HG03378 (cell line): ENCODE results near the gene TMEM217.
"Not testable (repeated sequence)": the region's sequence is repeated elsewhere in the genome, so short reads cannot be mapped to it uniquely, and the experiment has no call there.

Source experiments
- ATAC-seq: cut with Tn5 transposase; IDR thresholded peaks from one replicate; pipeline ENCODE4 v1.9.1; 2021; ENCODE audit warnings: mild to moderate bottlenecking, moderate library complexity; ENCODE audit not compliant: unreplicated experiment

Gene TMEM217

GRCh38 chr6:37187321-37188022 lies 70.5 kb downstream of the TMEM217 start:
- ATAC-seq: no peak

DNA sequence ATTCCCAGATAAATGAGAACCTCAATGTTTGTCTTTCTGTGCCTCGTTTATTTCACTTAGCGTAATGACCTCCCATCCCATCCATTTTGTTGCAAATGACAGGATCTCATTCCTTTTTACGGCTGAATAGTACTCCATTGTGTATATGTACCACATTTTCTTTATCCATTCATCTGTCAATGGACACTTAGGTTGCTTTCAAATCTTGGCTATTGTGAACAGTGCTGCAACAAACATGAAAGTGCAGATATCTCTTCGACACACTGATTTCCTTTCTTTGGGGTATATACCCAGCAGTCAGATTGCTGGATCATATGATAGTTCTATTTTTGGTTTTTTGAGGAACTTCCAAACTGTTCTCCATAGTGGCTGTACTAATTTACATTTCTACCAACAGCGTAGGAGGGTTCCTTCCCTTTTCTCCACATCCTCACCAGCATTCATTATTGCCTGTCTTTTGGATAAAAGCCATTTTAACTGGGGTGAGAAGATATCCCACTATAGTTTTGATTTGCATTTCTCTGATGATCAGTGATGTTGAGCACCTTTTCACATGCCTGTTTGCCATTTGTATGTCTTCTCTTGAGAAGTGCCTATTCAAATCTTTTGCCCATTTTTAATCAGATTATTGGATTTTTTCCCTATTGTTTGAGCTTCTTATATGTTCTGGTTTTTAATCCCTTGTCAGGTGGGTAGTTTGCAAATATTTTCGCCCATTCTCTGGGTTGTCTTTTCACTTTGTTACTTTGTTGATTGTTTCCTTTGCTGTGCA lies 71.8 kb downstream of the TMEM217 start:
- ATAC-seq: not testable (repeated sequence)

DNA sequence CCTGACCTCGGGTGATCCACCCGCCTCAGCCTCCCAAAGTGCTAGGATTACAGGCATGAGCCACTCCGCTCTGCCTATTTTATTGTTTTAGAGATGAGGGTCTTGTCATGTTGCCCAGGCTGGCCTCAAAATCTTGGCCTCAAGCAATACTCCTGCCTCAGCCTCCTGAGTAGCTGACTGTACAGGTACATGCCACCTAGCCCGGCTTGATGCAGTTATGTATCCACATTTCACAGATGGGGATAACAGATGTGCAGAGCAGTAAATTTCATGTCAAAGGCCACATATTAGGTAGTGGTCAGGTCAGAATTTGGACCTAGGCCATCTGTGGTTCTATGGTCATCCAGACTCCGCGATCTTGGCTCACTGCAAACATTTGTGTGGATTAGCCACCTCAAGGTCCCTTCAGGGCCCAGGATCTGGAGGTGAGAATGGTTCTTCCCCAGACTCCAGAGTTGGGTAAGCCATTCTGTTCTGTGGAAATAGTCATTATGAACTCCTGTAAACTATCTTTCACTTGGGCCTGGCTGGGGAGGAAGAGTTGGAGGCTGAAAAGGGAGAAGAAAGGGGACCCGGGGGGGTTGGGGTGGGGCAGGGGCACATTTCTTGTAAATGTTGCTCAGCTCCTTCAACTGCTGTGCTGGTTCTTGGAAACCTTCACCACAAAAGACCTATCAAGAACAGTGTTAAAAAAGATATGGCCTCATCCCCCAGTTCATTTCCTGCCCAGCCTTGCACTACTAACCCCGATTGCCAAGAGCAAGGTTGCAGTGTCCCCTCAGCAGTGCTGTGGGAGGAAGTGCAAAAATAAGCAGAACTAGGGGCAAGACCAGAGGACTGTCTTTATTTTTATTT lies 75.0 kb downstream of the TMEM217 start:
- ATAC-seq: no peak

GRCh38 chr6:37180610-37181009 lies 77.3 kb downstream of the TMEM217 start:
- not testable (repeated sequence) for ATAC-seq

DNA sequence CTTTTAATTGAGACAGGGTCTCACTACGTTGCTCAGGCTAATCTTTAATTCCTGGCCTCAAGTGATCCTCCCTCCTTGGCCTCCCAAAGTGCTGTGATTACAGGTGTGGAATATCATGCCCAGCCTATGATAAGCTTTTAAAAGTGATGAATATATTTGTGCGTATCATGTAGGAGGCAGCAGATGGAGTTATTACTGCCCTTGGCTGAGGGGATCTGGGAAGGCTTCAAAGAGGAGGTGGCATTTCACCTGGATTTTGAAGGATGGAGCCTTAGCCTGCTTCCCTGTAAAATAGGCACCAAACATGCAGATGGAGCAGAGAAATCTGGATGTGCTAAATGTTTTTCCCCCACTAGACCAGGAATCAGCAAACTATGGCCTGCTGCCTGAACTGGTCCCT lies 77.9 kb downstream of the TMEM217 start:
- no peak for ATAC-seq

GRCh38 chr6:37177935-37178517 lies 79.9 kb downstream of the TMEM217 start:
- ATAC-seq: no peak

GRCh38 chr6:37177077-37177934 lies 80.6 kb downstream of the TMEM217 start:
- ATAC-seq: no peak

DNA sequence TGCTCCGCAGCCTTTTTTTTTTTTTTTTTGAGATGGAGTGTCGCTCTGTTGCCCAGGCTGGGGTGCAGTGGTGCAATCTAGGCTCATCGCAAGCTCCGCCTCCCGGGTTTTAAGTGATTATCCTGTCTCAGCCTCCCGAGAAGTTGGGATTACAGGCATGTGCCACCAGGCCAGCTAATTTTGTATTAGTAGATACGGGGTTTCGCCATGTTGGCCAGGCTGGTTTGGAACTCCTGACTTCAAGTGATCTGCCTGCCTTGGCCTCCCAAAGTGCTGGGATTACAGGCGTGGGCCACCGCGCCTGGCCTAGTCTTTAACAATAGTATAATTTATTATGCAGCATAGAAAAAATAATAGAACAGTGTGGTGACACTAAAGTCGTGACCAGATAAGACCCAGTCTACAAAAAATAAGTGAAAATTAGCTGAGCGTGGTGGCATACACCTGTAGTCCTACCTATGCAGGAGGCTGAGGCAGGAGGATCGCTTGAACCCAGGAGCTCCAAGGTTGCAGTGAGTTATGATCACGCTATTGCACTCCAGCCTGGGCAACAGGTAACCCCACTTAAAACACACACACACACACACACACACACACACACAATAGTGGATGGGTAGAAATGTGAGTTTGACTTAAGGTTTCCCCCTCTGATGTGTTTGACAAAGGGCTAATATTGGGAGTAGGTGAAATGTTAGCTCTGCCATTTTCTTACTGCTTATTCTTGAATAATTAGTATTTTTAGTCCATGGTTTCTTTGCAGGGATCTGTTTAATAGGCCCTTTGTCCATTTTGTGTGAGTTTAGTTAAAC lies 81.5 kb downstream of the TMEM217 start:
- ATAC-seq: no peak

DNA sequence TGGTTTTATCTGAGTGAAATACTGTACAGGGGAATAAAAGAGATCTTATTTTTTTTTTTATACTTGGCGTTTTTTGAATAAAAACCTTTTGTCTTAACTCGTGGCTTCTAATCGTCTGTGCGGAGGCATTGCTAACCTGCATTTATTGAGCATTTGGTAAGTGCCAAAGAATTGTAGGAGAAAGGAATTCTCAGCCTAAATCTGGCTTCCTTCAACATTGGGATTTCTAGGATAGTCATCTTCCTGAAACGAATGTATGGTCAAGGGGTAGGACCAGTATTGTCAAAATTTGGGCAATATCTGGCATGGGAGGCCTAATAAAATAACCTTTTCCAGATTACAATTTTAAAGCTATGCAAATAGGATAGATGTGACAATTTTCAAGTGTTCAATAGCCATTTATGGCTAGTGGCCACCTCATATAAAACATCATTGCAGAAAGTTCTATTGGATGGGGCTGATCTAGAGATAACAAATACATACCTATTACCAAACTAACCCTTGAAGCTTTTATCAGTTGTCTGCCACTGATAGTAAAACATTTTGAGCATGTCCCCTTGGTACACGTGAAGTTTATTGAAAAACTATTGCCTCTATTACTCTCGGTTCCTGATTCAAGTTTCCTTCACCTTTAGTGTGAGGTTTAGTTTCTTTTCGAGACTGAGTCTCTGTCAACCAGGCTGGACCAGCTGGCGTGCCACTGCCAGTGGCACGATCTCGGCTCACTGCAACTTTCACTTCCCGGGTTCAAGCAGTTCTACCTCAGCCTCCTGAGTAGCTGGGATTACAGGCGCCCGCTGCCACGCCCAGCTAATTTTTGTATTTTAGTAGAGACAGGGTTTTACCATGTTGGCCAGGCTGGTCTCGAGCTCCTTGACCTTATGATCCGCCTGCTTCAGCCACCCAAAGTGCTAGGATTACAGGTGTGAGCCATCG lies 82.3 kb downstream of the TMEM217 start:
- ATAC-seq: peak; percentile 38

GRCh38 chr6:37174515-37175331 lies 83.2 kb downstream of the TMEM217 start:
- ATAC-seq: no peak

DNA sequence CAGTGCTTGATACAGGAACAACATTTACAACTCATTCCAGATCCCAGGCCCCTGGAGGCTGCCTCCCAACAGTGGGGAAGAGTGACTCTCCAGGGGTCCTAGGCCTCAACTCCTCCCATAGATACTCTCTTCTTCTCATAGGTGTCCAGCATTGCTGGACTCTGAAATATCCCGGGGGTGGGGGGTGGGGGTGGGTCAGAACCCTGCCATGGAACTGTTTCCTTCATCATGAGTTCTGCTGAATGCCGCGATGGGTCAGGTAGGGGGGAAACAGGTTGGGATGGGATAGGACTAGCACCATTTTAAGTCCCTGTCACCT lies 83.8 kb downstream of the TMEM217 start:
- ATAC-seq: no peak

DNA sequence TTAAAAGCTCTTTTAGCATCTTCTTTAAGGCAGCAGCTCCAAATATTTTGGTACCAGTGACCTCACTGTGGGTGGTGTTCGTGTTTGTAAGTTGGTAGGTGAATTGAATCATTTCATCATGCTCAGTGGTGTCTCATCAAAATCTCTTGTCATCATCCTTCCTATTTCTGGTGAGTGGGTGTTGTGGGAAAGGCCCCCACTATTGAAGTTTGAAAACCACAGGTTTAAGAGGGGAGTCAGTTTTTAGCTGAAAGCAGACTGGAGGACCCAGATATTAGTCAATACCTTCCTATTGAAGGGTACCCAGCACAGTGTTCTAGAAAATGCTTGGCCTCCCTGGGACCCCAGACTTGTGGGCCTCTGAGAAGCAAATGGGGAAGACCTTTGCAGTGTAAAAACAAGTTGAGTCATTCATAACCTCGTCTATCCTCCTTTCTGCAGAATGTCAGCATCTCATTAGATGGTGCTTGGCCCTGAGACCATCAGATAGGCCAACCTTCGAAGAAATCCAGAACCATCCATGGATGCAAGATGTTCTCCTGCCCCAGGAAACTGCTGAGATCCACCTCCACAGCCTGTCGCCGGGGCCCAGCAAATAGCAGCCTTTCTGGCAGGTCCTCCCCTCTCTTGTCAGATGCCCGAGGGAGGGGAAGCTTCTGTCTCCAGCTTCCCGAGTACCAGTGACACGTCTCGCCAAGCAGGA lies 84.3 kb downstream of the TMEM217 start:
- no peak for ATAC-seq

DNA sequence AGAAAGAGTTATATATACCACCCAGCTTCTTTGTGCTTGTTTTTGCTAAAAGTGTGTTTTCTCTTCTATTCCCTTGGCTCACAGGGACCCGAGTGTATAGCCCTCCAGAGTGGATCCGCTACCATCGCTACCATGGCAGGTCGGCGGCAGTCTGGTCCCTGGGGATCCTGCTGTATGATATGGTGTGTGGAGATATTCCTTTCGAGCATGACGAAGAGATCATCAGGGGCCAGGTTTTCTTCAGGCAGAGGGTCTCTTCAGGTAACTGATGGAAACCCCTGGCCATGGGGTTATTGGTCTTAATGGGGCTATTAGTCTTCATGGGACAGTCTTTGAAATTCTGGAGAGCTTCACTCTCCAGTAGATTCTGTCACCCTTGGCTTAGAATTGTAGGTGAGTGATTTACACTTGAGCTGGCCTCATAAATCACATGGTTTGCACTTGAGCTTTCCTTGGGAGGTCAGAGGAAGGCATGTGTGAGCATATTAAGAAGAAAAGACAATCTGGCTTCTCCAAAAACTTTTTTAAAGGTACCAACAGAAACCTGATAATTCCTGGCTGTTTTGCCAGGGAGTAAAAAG lies 84.9 kb downstream of the TMEM217 start:
- ATAC-seq: no peak

GRCh38 chr6:37171970-37172812 lies 85.8 kb downstream of the TMEM217 start:
- ATAC-seq: peak; percentile 36

- no peak for ATAC-seq
These were observed 86.6 kb downstream of the TMEM217 start for GRCh38 chr6:37171201-37171969.
